RWPE1 (cell line): ENCODE data around the gene OGFOD3.

Experiments
- CTCF ChIA-PET: fragments of 350-600 bp; sonication (Branson Sonifier 250); formaldehyde crosslinking; extraction: SDS; loops from one replicate; lab custom pipeline; 2021; lab: Yijun Ruan, JAX
- POLR2A ChIA-PET: fragments of 400-600 bp; formaldehyde crosslinking; extraction: SDS; loops from one replicate; lab custom pipeline; 2020; ENCODE audit warnings: antibody characterized with exemption; ENCODE audit not compliant: low non-redundant PET; lab: Yijun Ruan, JAX
- DNase-seq: peaks from one replicate; pipeline ENCODE4 v3.0.0; 2012; ENCODE audit warnings: low spot score
- H3K27ac ChIP-seq: fragments of 450-650 bp; 2 replicates; pipeline ENCODE4 v1.5.1; 2017
- TF ChIP-seq, protein P1 (sequence below): fragments of 450-650 bp; conservative IDR thresholded peaks from 2 replicates; pipeline ENCODE4 v1.5.1; 2017; ENCODE audit warnings: low read depth, mild to moderate bottlenecking

The OGFOD3 gene

GRCh38 chr17:82407255-82407654 lies 11.1 kb downstream of the OGFOD3 start:
- TF ChIP-seq, protein P1, sequence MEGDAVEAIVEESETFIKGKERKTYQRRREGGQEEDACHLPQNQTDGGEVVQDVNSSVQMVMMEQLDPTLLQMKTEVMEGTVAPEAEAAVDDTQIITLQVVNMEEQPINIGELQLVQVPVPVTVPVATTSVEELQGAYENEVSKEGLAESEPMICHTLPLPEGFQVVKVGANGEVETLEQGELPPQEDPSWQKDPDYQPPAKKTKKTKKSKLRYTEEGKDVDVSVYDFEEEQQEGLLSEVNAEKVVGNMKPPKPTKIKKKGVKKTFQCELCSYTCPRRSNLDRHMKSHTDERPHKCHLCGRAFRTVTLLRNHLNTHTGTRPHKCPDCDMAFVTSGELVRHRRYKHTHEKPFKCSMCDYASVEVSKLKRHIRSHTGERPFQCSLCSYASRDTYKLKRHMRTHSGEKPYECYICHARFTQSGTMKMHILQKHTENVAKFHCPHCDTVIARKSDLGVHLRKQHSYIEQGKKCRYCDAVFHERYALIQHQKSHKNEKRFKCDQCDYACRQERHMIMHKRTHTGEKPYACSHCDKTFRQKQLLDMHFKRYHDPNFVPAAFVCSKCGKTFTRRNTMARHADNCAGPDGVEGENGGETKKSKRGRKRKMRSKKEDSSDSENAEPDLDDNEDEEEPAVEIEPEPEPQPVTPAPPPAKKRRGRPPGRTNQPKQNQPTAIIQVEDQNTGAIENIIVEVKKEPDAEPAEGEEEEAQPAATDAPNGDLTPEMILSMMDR: no peak
- ChIA-PET CTCF (interaction anchor here (0.7 kb wide), 1 partner anchor 74 kb away, joined by 5 read pairs; no protein-coding TSS in a partner anchor), POLR2A (interaction anchor here (0.7 kb wide), 1 partner anchor 96 kb away, joined by 4 read pairs; no protein-coding TSS in a partner anchor)
- DNase-seq: no peak
- H3K27ac ChIP-seq: peak overlapping the region; percentile 5

DNA sequence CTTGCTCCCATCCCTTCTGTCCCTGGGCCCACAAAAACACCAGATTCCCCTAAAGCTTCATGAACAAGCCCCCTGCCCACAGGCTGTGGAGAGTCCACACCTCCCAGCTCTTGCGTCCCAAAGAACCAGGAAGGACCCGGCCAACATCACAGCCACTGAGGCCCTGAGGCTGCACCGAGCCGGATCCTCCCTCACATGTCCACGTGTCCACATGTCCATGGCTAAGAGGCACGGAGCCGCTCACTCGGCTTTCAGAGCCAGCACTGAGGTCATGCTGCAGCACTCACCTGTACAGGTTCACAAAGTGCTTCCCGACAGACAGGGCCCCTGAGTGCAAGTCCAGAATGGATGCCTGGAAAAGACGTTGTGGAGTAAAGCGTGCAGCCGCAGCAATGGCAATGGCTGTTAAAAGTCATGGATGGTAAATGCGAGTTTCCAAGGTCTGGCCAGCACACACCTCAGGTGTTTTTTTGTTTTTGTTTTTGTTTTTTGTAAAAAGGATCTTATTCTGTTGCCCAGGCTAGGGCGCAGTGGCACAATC lies 12.2 kb downstream of the OGFOD3 start:
- POLR2A ChIA-PET: no interaction called here
- TF ChIP-seq, protein P1: no peak
- CTCF ChIA-PET: no interaction called here
- H3K27ac ChIP-seq: no peak overlapping the region
- no peak for DNase-seq

GRCh38 chr17:82405051-82405450 lies 13.3 kb downstream of the OGFOD3 start:
- ChIA-PET POLR2A (no interaction called here), CTCF (interaction anchor here (0.6 kb wide), 1 partner anchor 50 kb away, joined by 3 read pairs; no protein-coding TSS in a partner anchor)
- DNase-seq: no peak
- TF ChIP-seq, protein P1: no peak
- no peak overlapping the region for H3K27ac ChIP-seq

GRCh38 chr17:82403662-82404660 lies 14.4 kb downstream of the OGFOD3 start:
- POLR2A ChIA-PET: no interaction called here
- CTCF ChIA-PET: interaction anchor here (0.6 kb wide), 1 partner anchor 51 kb away, joined by 3 read pairs; no protein-coding TSS in a partner anchor

GRCh38 chr17:82402865-82403264 lies 15.5 kb downstream of the OGFOD3 start:
- ChIA-PET POLR2A (no interaction called here), CTCF (interaction anchor here (1.1 kb wide), 1 partner anchor 374 kb away, joined by 3 read pairs; no protein-coding TSS in a partner anchor)
- DNase-seq: no peak
- no peak overlapping the region for H3K27ac ChIP-seq
- TF ChIP-seq, protein P1: no peak

More at GRCh38 chr17:82403662-82404660, 14.4 kb downstream of the OGFOD3 start:
- no peak overlapping the region for H3K27ac ChIP-seq
- DNase-seq: no peak
- TF ChIP-seq, protein P1: no peak

DNA sequence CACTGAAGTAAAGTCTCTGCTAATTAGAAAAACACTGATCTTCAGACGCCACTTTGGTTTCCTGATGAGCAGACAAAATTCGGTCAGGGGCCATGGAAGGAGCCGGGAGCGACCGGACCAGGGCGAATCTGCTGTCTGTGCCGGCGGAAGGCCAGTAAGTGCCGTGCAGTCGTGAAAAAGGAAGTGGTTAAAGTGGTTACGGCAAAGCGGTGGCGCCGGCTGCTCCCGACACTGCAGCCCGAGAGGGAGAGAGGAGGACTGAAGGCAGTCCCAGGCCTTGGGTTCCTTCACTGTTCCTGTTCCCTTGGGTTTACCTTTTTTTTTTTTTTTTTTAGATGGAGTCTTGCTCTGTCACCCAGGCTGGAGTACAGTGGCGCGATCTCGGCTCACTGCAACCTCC lies 17.6 kb downstream of the OGFOD3 start:
- no peak for DNase-seq
- CTCF ChIA-PET: no interaction called here
- 0 out of 2 replicates have a peak overlapping the region, but pooled peaks have one; percentile 9 for H3K27ac ChIP-seq
- TF ChIP-seq, protein P1: no peak
- POLR2A ChIA-PET: no interaction called here
